Upper lobe of right lung (tissue), 1 donor: ENCODE measurements around the gene PACSIN1. TPM values are rescaled to one million over a fixed set of nuclear protein-coding genes. Genes with fewer than 3 reads are reported as not detected.
A peak's percentile ranks its signal among the peaks of the same experiment; 100 is the strongest.

Source experiments
- ATAC-seq: fragments of 200-7000 bp; cut with Tn5 transposase; one replicate; pipeline ENCODE4 v1.9.1; 2020; ENCODE audit warnings: mild to moderate bottlenecking, moderate library complexity
- DNase-seq: peaks from one replicate; pipeline ENCODE4 v3.0.0-alpha.2; 2020
- H3K27ac ChIP-seq: fragments of 200-600 bp; one replicate; pipeline ENCODE4 v1.8.0; 2022
- H3K27me3 ChIP-seq: fragments of 200-600 bp; one replicate; pipeline ENCODE4 v1.8.0; 2022; ENCODE audit warnings: mild to moderate bottlenecking
- H3K36me3 ChIP-seq: fragments of 200-600 bp; one replicate; pipeline ENCODE4 v1.8.0; 2022
- H3K4me1 ChIP-seq: fragments of 200-600 bp; one replicate; pipeline ENCODE4 v1.8.0; 2022
- H3K4me3 ChIP-seq: fragments of 200-600 bp; one replicate; pipeline ENCODE4 v1.8.0; 2022; ENCODE audit warnings: mild to moderate bottlenecking
- H3K9me3 ChIP-seq: fragments of 200-600 bp; one replicate; pipeline ENCODE4 v1.8.0; 2022
- CTCF ChIP-seq: fragments of 200-600 bp; IDR thresholded peaks from one replicate; pipeline ENCODE4 v1.8.0; 2022; ENCODE audit warnings: antibody characterized with exemption
- intact Hi-C: fragments of 100-400 bp; cut with DNase I; formaldehyde crosslinking; loops from one replicate; pipeline ENCODE4 v1.11.0; 2022
- total RNA-seq: library from RNA; stranded (reverse); fragmentation: NEBNext Ultra II Directional; extraction: Animal tissue kit (Norgen Biotek cat#: 25700); gene quantifications from one replicate; pipeline ENCODE4 v1.2.1, GENCODE V29; 2021
- donor health status: DM: no; HTN: yes; CAD: no; lungs with severe emphysema.

The PACSIN1 gene
- total RNA-seq, 1 donor from 2014 or later = not detected

GRCh38 chr6:34559651-34560365, 93.9 kb downstream of the PACSIN1 start:
- Histone ChIP-seq H3K4me1 (no peaks in the 10 kb centered on the region), H3K27ac (no peak overlapping the region), H3K27me3 (no peaks in the 10 kb centered on the region), H3K9me3 (no peaks in the 10 kb centered on the region), H3K4me3 (no peak overlapping the region), H3K36me3 (no peaks in the 10 kb centered on the region)
- TF ChIP-seq CTCF = no peak
- ATAC-seq (no peak), DNase-seq (no peak)
- intact Hi-C loops = no loop called here

- Histone ChIP-seq H3K4me1 (no peaks in the 10 kb centered on the region), H3K9me3 (no peaks in the 10 kb centered on the region), H3K4me3 (no peak overlapping the region), H3K36me3 (no peaks in the 10 kb centered on the region), H3K27ac (no peak overlapping the region), H3K27me3 (no peaks in the 10 kb centered on the region)
- intact Hi-C loops = no loop called here
- ATAC-seq (peak; percentile 10), DNase-seq (no peak)
- TF ChIP-seq CTCF = no peak
These were observed 94.7 kb downstream of the PACSIN1 start for GRCh38 chr6:34560366-34561226.

GRCh38 chr6:34561227-34561530, 95.3 kb downstream of the PACSIN1 start:
- H3K27ac ChIP-seq = no peak overlapping the region
- no peaks in the 10 kb centered on the region for H3K4me1 ChIP-seq
- no peaks in the 10 kb centered on the region for H3K9me3 ChIP-seq
- TF ChIP-seq CTCF = no peak
- no peaks in the 10 kb centered on the region for H3K27me3 ChIP-seq
- DNase-seq (no peak), ATAC-seq (no peak)
- H3K4me3 ChIP-seq = no peak overlapping the region
- no peaks in the 10 kb centered on the region for H3K36me3 ChIP-seq
- intact Hi-C loops = no loop called here

- no peaks in the 10 kb centered on the region for H3K27me3 ChIP-seq
- TF ChIP-seq CTCF = no peak
- H3K4me3 ChIP-seq = no peak overlapping the region
- intact Hi-C loops = no loop called here
- H3K9me3 ChIP-seq = no peaks in the 10 kb centered on the region
- DNase-seq = no peak
- H3K4me1 ChIP-seq = no peaks in the 10 kb centered on the region
- H3K36me3 ChIP-seq = no peaks in the 10 kb centered on the region
- no peak for ATAC-seq
- no peak overlapping the region for H3K27ac ChIP-seq
These were observed 96.5 kb downstream of the PACSIN1 start for GRCh38 chr6:34562350-34562749.

- intact Hi-C loops = no loop called here
- no peaks in the 10 kb centered on the region for H3K9me3 ChIP-seq
- no peaks in the 10 kb centered on the region for H3K36me3 ChIP-seq
- H3K4me1 ChIP-seq = no peaks in the 10 kb centered on the region
- no peak for DNase-seq
- no peaks in the 10 kb centered on the region for H3K27me3 ChIP-seq
- no peak for TF ChIP-seq CTCF
- H3K27ac ChIP-seq = no peak overlapping the region
- no peak overlapping the region for H3K4me3 ChIP-seq
- no peak for ATAC-seq
These were observed 97.1 kb downstream of the PACSIN1 start for GRCh38 chr6:34562861-34563512.
